ENCODE measurements around the gene PLCL1. TPM values are rescaled to one million over a fixed set of nuclear protein-coding genes. Genes with fewer than 3 reads are reported as not detected.

The PLCL1 gene
- total RNA-seq, 1 donor from 2014 or later, result 2.0 TPM

DNA sequence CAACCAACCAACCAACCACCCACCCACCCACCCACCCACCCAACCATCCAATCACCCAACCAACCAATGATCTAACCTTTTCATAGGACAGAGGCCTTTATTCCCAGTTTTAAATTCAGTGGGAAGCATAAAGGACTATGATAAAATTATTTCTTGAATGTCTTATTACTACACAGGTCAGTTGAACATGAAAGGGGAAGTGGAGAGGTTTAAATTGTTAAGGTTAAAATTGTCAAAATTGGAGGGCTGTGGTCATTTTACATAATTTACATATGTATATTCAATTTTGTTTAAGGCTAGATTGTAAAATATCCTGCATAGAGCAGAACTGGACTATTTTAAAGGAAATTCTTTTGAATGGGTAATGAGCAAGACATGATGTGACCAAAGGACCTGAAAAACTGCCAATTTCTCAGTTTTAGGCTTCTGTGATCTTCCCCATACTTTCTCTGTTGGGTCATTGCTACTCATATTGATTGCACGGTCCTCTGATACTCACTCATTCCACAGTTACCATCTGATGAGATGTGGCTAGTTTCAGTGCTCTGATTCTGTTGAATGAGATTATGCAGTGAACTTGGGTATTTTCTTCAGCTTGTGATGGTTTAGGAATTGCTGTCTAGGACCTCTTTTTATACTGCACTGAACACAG is 127.4 kb downstream of the PLCL1 start:
- Mint-ChIP-seq H3K4me1 (no peaks in the 10 kb centered on the region), H3K27ac (no peak overlapping the region), H3K36me3 (no peaks in the 10 kb centered on the region), H3K27me3 (ENCODE audit: low read depth) (peaks cover 7% of the 10 kb centered on the region), H3K9me3 (no peaks in the 10 kb centered on the region), H3K4me3 (no peak overlapping the region)
- TF ChIP-seq, protein P1, sequence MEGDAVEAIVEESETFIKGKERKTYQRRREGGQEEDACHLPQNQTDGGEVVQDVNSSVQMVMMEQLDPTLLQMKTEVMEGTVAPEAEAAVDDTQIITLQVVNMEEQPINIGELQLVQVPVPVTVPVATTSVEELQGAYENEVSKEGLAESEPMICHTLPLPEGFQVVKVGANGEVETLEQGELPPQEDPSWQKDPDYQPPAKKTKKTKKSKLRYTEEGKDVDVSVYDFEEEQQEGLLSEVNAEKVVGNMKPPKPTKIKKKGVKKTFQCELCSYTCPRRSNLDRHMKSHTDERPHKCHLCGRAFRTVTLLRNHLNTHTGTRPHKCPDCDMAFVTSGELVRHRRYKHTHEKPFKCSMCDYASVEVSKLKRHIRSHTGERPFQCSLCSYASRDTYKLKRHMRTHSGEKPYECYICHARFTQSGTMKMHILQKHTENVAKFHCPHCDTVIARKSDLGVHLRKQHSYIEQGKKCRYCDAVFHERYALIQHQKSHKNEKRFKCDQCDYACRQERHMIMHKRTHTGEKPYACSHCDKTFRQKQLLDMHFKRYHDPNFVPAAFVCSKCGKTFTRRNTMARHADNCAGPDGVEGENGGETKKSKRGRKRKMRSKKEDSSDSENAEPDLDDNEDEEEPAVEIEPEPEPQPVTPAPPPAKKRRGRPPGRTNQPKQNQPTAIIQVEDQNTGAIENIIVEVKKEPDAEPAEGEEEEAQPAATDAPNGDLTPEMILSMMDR (IDR thresholded peaks at IDR 0.05; ENCODE audit: unreplicated experiment), result no peak
- DNase-seq (ENCODE audit: low spot score in 2 of 2, unreplicated experiment in 2 of 2), result no peak

DNA sequence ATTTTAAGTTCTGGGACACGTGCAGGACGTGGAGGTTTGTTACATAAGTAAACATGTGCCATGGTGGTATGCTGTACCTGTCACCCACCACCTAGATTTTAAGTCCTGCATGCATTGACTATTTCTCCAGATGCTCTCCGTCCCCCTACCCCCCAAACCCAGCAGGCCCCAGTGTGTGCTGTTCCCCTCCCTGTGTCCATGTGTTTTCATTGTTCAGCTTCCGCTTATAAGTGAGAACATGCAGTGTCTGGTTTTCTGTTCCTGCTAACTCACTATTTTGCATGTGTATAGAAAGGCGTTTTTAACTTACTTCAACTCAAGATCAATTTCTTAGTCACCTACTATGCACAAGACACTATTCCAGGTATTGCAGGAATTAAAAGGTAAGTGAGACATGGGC is 128.0 kb downstream of the PLCL1 start:
- H3K36me3 Mint-ChIP-seq, result no peaks in the 10 kb centered on the region

DNA sequence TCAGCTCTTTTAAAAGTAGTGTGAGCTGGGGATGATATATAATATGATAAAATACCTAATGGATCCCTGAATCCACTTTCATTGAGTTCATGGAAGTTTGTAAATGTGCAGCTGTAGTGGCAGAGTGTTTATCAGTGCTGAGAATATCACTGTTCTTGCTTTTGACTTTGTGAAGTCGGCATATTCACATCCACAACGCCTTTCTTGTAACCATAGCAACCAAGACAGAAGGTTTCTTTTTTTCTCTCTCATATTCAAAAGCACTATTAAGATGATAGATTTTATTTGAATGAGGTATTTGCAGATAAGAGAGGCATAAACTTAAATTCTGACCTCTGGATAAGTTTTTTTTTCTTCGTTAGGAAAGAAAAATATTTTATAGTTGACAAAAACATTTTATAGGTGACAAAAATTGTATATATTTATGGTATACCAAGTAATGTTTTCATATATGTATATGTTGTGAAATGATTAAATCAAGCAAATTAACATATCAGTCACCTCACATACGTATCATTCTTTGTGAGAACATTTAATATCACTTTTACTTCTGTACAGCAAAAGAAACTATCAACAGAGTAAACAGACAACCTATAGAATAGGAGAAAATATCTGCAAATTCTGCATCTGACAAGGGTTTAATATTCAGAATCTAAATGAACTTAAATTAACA is 130.0 kb downstream of the PLCL1 start:
- H3K36me3 Mint-ChIP-seq, result no peaks in the 10 kb centered on the region
- H3K27ac Mint-ChIP-seq, result no peak overlapping the region
- peaks cover 17% of the 10 kb centered on the region for H3K27me3 Mint-ChIP-seq (ENCODE audit: low read depth)
- no peaks in the 10 kb centered on the region for H3K9me3 Mint-ChIP-seq
- TF ChIP-seq, protein P1 (IDR thresholded peaks at IDR 0.05; ENCODE audit: unreplicated experiment), result no peak
- no peak for DNase-seq (ENCODE audit: low spot score in 2 of 2, unreplicated experiment in 2 of 2)
- H3K4me1 Mint-ChIP-seq, result no peaks in the 10 kb centered on the region
- no peak overlapping the region for H3K4me3 Mint-ChIP-seq

More for the DNA sequence above, 128.0 kb downstream of the PLCL1 start:
- Mint-ChIP-seq H3K27me3 (ENCODE audit: low read depth) (peaks cover 11% of the 10 kb centered on the region), H3K4me1 (no peaks in the 10 kb centered on the region), H3K4me3 (no peak overlapping the region), H3K27ac (no peak overlapping the region), H3K9me3 (no peaks in the 10 kb centered on the region)
- TF ChIP-seq, protein P1 (IDR thresholded peaks at IDR 0.05; ENCODE audit: unreplicated experiment), result no peak
- no peak for DNase-seq (ENCODE audit: low spot score in 2 of 2, unreplicated experiment in 2 of 2)

DNA sequence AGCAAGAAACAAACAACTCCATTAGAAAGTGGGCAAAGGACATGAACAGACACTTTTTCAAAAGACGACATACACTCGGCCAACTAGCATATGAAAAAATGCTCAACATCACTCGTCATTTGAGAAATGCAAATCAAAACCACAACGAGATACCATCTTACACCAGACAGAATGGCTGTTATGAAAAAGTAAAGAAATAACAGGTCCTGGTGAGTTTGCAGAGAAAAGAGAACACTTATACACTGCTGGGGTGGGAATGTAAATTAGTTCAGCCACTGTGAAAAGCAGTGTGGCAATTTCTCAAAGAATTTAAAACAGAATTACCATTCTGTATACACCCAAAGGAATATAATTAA is 130.5 kb downstream of the PLCL1 start:
- no peak overlapping the region for H3K4me3 Mint-ChIP-seq
- no peaks in the 10 kb centered on the region for H3K4me1 Mint-ChIP-seq
- no peaks in the 10 kb centered on the region for H3K36me3 Mint-ChIP-seq
- TF ChIP-seq, protein P1 (IDR thresholded peaks at IDR 0.05; ENCODE audit: unreplicated experiment), result no peak
- peaks cover 17% of the 10 kb centered on the region for H3K27me3 Mint-ChIP-seq (ENCODE audit: low read depth)
- no peaks in the 10 kb centered on the region for H3K9me3 Mint-ChIP-seq
- H3K27ac Mint-ChIP-seq, result no peak overlapping the region
- DNase-seq (ENCODE audit: low spot score in 2 of 2, unreplicated experiment in 2 of 2), result no peak

DNA sequence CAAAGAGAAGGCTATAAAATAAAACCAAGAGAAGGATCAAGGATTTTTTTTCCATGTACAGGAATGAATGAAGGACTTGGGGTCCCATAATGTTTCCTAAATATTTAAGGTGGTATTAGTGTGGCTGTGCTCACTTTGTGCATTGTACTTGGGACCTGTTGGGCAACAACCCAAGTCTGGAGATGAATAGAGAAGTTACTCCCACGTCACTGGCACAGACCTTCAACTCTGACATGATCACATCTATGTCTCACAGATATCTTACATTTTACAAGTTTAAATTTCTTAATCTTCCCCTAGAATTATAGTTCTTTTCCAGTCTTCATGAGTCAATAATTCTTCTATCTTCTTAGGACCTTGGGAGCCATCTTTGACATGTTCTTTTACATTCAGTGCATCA is 133.4 kb downstream of the PLCL1 start:
- TF ChIP-seq, protein P1 (IDR thresholded peaks at IDR 0.05; ENCODE audit: unreplicated experiment), result no peak
- Mint-ChIP-seq H3K27me3 (ENCODE audit: low read depth) (peaks cover 23% of the 10 kb centered on the region), H3K9me3 (no peaks in the 10 kb centered on the region), H3K4me1 (peaks cover 6% of the 10 kb centered on the region), H3K27ac (no peak overlapping the region), H3K4me3 (no peak overlapping the region), H3K36me3 (no peaks in the 10 kb centered on the region)
- DNase-seq (ENCODE audit: low spot score in 2 of 2, unreplicated experiment in 2 of 2), result no peak
